ENCODE measurements around the gene SHC2.
A peak's percentile ranks its signal among the peaks of the same experiment; 100 is the strongest.

SHC2 gene

GRCh38 chr19:468587-469256, 7.9 kb upstream of the SHC2 start:
- H3K9me3 ChIP-seq (ENCODE audit: control insufficient read depth, low read length): no peaks in the 10 kb centered on the region
- H3K4me1 ChIP-seq (ENCODE audit: control insufficient read depth, insufficient read depth, low read length, poor library complexity, severe bottlenecking): no peaks in the 10 kb centered on the region
- H3K27me3 ChIP-seq (replicated peaks; ENCODE audit: control insufficient read depth, insufficient read depth, low read length, poor library complexity, severe bottlenecking): no peaks in the 10 kb centered on the region
- no peaks in the 10 kb centered on the region for H3K36me3 ChIP-seq (ENCODE audit: control insufficient read depth, insufficient read depth, low read length)
- no peak overlapping the region for H3K4me3 ChIP-seq (ENCODE audit: insufficient read depth, low read depth, low read length, poor library complexity, severe bottlenecking)
- no peak for DNase-seq
- H3K27ac ChIP-seq (ENCODE audit: insufficient read depth, low read length, poor library complexity, severe bottlenecking): no peak overlapping the region

- H3K27ac ChIP-seq (ENCODE audit: insufficient read depth, low read length, poor library complexity, severe bottlenecking): no peak overlapping the region
- H3K9me3 ChIP-seq (ENCODE audit: control insufficient read depth, low read length): no peaks in the 10 kb centered on the region
- H3K4me1 ChIP-seq (ENCODE audit: control insufficient read depth, insufficient read depth, low read length, poor library complexity, severe bottlenecking): no peaks in the 10 kb centered on the region
- no peak for DNase-seq
- peaks cover 3% of the 10 kb centered on the region for H3K27me3 ChIP-seq (replicated peaks; ENCODE audit: control insufficient read depth, insufficient read depth, low read length, poor library complexity, severe bottlenecking)
- H3K36me3 ChIP-seq (ENCODE audit: control insufficient read depth, insufficient read depth, low read length): no peaks in the 10 kb centered on the region
- no peak overlapping the region for H3K4me3 ChIP-seq (ENCODE audit: insufficient read depth, low read depth, low read length, poor library complexity, severe bottlenecking)
These were observed 6.7 kb upstream of the SHC2 start for GRCh38 chr19:467554-467953.

- Histone ChIP-seq H3K9me3 (ENCODE audit: control insufficient read depth, low read length) (no peaks in the 10 kb centered on the region), H3K36me3 (ENCODE audit: control insufficient read depth, insufficient read depth, low read length) (no peaks in the 10 kb centered on the region), H3K27me3 (replicated peaks; ENCODE audit: control insufficient read depth, insufficient read depth, low read length, poor library complexity, severe bottlenecking) (peaks cover 18% of the 10 kb centered on the region), H3K4me3 (ENCODE audit: insufficient read depth, low read depth, low read length, poor library complexity, severe bottlenecking) (no peak overlapping the region), H3K4me1 (ENCODE audit: control insufficient read depth, insufficient read depth, low read length, poor library complexity, severe bottlenecking) (peaks cover 9% of the 10 kb centered on the region), H3K27ac (ENCODE audit: insufficient read depth, low read length, poor library complexity, severe bottlenecking) (no peak overlapping the region)
- DNase-seq: no peak
These were observed 4.4 kb upstream of the SHC2 start for GRCh38 chr19:465056-465816.

- Histone ChIP-seq H3K36me3 (ENCODE audit: control insufficient read depth, insufficient read depth, low read length) (no peaks in the 10 kb centered on the region), H3K4me1 (ENCODE audit: control insufficient read depth, insufficient read depth, low read length, poor library complexity, severe bottlenecking) (peaks cover 9% of the 10 kb centered on the region), H3K4me3 (ENCODE audit: insufficient read depth, low read depth, low read length, poor library complexity, severe bottlenecking) (no peak overlapping the region), H3K27ac (ENCODE audit: insufficient read depth, low read length, poor library complexity, severe bottlenecking) (no peak overlapping the region), H3K9me3 (ENCODE audit: control insufficient read depth, low read length) (no peaks in the 10 kb centered on the region), H3K27me3 (replicated peaks; ENCODE audit: control insufficient read depth, insufficient read depth, low read length, poor library complexity, severe bottlenecking) (peaks cover 27% of the 10 kb centered on the region)
- no peak for DNase-seq
These were observed 3.3 kb upstream of the SHC2 start for GRCh38 chr19:464208-464545.

- Histone ChIP-seq H3K27me3 (replicated peaks; ENCODE audit: control insufficient read depth, insufficient read depth, low read length, poor library complexity, severe bottlenecking) (peaks cover 27% of the 10 kb centered on the region), H3K4me1 (ENCODE audit: control insufficient read depth, insufficient read depth, low read length, poor library complexity, severe bottlenecking) (peaks cover 9% of the 10 kb centered on the region), H3K27ac (ENCODE audit: insufficient read depth, low read length, poor library complexity, severe bottlenecking) (no peak overlapping the region), H3K4me3 (ENCODE audit: insufficient read depth, low read depth, low read length, poor library complexity, severe bottlenecking) (no peak overlapping the region), H3K36me3 (ENCODE audit: control insufficient read depth, insufficient read depth, low read length) (no peaks in the 10 kb centered on the region), H3K9me3 (ENCODE audit: control insufficient read depth, low read length) (no peaks in the 10 kb centered on the region)
- DNase-seq: no peak
These were observed 2.8 kb upstream of the SHC2 start for GRCh38 chr19:463483-464207.

- H3K4me3 ChIP-seq (ENCODE audit: insufficient read depth, low read depth, low read length, poor library complexity, severe bottlenecking): peak overlapping the region; percentile 42
- H3K27ac ChIP-seq (ENCODE audit: insufficient read depth, low read length, poor library complexity, severe bottlenecking): no peak overlapping the region
- DNase-seq: no peak
- no peaks in the 10 kb centered on the region for H3K9me3 ChIP-seq (ENCODE audit: control insufficient read depth, low read length)
- peaks cover 27% of the 10 kb centered on the region for H3K27me3 ChIP-seq (replicated peaks; ENCODE audit: control insufficient read depth, insufficient read depth, low read length, poor library complexity, severe bottlenecking)
- peaks cover 9% of the 10 kb centered on the region for H3K4me1 ChIP-seq (ENCODE audit: control insufficient read depth, insufficient read depth, low read length, poor library complexity, severe bottlenecking)
- no peaks in the 10 kb centered on the region for H3K36me3 ChIP-seq (ENCODE audit: control insufficient read depth, insufficient read depth, low read length)
These were observed 1.1 kb upstream of the SHC2 start for GRCh38 chr19:461721-462551.

- no peaks in the 10 kb centered on the region for H3K36me3 ChIP-seq (ENCODE audit: control insufficient read depth, insufficient read depth, low read length)
- H3K4me3 ChIP-seq (ENCODE audit: insufficient read depth, low read depth, low read length, poor library complexity, severe bottlenecking): peak overlapping the region; percentile 39
- H3K4me1 ChIP-seq (ENCODE audit: control insufficient read depth, insufficient read depth, low read length, poor library complexity, severe bottlenecking): peaks cover 9% of the 10 kb centered on the region
- no peaks in the 10 kb centered on the region for H3K9me3 ChIP-seq (ENCODE audit: control insufficient read depth, low read length)
- no peak for DNase-seq
- H3K27ac ChIP-seq (ENCODE audit: insufficient read depth, low read length, poor library complexity, severe bottlenecking): no peak overlapping the region
- peaks cover 27% of the 10 kb centered on the region for H3K27me3 ChIP-seq (replicated peaks; ENCODE audit: control insufficient read depth, insufficient read depth, low read length, poor library complexity, severe bottlenecking)
These were observed 915 bp downstream of the SHC2 start for GRCh38 chr19:459724-460511.

GRCh38 chr19:458091-459042, 2.5 kb downstream of the SHC2 start:
- DNase-seq: no peak
- Histone ChIP-seq H3K4me1 (ENCODE audit: control insufficient read depth, insufficient read depth, low read length, poor library complexity, severe bottlenecking) (peaks cover 9% of the 10 kb centered on the region), H3K36me3 (ENCODE audit: control insufficient read depth, insufficient read depth, low read length) (no peaks in the 10 kb centered on the region), H3K27ac (ENCODE audit: insufficient read depth, low read length, poor library complexity, severe bottlenecking) (no peak overlapping the region), H3K9me3 (ENCODE audit: control insufficient read depth, low read length) (no peaks in the 10 kb centered on the region), H3K4me3 (ENCODE audit: insufficient read depth, low read depth, low read length, poor library complexity, severe bottlenecking) (no peak overlapping the region), H3K27me3 (replicated peaks; ENCODE audit: control insufficient read depth, insufficient read depth, low read length, poor library complexity, severe bottlenecking) (peaks cover 27% of the 10 kb centered on the region)
